CD4-positive, alpha-beta T cell treated with Interleukin-21 for 1 hour (primary cell): ENCODE data around the gene SLC38A2.

Source experiments
- DNase-seq: peaks from one replicate; pipeline ENCODE4 v3.0.0-alpha.2; 2020

Gene SLC38A2

GRCh38 chr12:46372544-46373300 lies at the start of gene SLC38A2:
SLC38A2 (minus strand) TSS chr12:46372773; CDS start chr12:46371293, 1,480 bp downstream.
- peak; percentile 96 for DNase-seq

GRCh38 chr12:46419675-46420074 lies 47.1 kb upstream of the SLC38A2 start:
- no peak for DNase-seq

- no peak for DNase-seq
Observed at GRCh38 chr12:46415552-46415951, 43.0 kb upstream of the SLC38A2 start.

- no peak for DNase-seq
Observed at GRCh38 chr12:46414591-46415268, 42.2 kb upstream of the SLC38A2 start.

GRCh38 chr12:46413368-46413767 lies 40.8 kb upstream of the SLC38A2 start:
- DNase-seq = no peak

- DNase-seq = no peak
Observed at GRCh38 chr12:46412857-46413256, 40.3 kb upstream of the SLC38A2 start.

- no peak for DNase-seq
Observed at GRCh38 chr12:46410495-46410894, 37.9 kb upstream of the SLC38A2 start.

- DNase-seq = no peak
Observed at GRCh38 chr12:46409974-46410373, 37.4 kb upstream of the SLC38A2 start.

- no peak for DNase-seq
Observed at GRCh38 chr12:46409342-46409741, 36.8 kb upstream of the SLC38A2 start.

GRCh38 chr12:46408441-46408840 lies 35.9 kb upstream of the SLC38A2 start:
- DNase-seq = no peak

- DNase-seq = no peak
Observed at GRCh38 chr12:46407361-46407760, 34.8 kb upstream of the SLC38A2 start.

- no peak for DNase-seq
Observed at GRCh38 chr12:46406352-46407027, 33.9 kb upstream of the SLC38A2 start.

GRCh38 chr12:46404733-46405132 lies 32.2 kb upstream of the SLC38A2 start:
- no peak for DNase-seq

- DNase-seq = no peak
Observed at GRCh38 chr12:46404225-46404631, 31.7 kb upstream of the SLC38A2 start.

GRCh38 chr12:46403719-46404070 lies 31.1 kb upstream of the SLC38A2 start:
- no peak for DNase-seq

GRCh38 chr12:46402941-46403718 lies 30.6 kb upstream of the SLC38A2 start:
- no peak for DNase-seq

GRCh38 chr12:46402451-46402850 lies 29.9 kb upstream of the SLC38A2 start:
- no peak for DNase-seq

GRCh38 chr12:46401662-46402061 lies 29.1 kb upstream of the SLC38A2 start:
- DNase-seq = no peak

- no peak for DNase-seq
Observed at GRCh38 chr12:46400406-46400805, 27.8 kb upstream of the SLC38A2 start.

- peak; percentile 59 for DNase-seq
Observed at GRCh38 chr12:46399461-46400248, 27.1 kb upstream of the SLC38A2 start.

GRCh38 chr12:46396826-46397225 lies 24.3 kb upstream of the SLC38A2 start:
- no peak for DNase-seq

- no peak for DNase-seq
Observed at GRCh38 chr12:46395388-46395787, 22.8 kb upstream of the SLC38A2 start.
